Measurements from ENCODE around the gene ZIK1. TPM values are rescaled to one million over a fixed set of nuclear protein-coding genes. Genes with fewer than 3 reads are reported as not detected.

The ZIK1 gene
- polyA plus RNA-seq, 3 donors: 0.51 to 1.1 (median 1.0) TPM

DNA sequence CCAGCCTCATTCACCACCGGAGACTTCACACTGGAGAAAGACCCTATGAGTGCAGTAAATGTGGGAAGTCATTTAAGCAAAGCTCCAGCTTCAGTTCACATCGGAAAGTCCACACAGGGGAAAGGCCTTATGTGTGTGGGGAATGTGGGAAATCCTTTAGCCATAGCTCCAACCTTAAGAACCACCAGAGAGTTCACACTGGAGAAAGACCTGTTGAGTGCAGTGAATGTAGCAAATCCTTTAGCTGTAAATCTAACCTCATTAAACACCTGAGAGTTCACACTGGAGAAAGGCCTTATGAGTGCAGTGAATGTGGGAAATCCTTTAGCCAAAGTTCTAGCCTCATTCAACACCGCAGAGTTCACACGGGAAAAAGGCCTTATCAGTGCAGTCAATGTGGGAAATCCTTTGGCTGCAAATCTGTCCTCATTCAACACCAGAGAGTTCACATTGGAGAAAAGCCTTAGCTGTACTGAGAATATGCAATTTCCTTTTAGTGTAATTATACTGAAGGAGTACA is 57.8 kb downstream of the ZIK1 start:
- TF ChIP-seq, protein P1, sequence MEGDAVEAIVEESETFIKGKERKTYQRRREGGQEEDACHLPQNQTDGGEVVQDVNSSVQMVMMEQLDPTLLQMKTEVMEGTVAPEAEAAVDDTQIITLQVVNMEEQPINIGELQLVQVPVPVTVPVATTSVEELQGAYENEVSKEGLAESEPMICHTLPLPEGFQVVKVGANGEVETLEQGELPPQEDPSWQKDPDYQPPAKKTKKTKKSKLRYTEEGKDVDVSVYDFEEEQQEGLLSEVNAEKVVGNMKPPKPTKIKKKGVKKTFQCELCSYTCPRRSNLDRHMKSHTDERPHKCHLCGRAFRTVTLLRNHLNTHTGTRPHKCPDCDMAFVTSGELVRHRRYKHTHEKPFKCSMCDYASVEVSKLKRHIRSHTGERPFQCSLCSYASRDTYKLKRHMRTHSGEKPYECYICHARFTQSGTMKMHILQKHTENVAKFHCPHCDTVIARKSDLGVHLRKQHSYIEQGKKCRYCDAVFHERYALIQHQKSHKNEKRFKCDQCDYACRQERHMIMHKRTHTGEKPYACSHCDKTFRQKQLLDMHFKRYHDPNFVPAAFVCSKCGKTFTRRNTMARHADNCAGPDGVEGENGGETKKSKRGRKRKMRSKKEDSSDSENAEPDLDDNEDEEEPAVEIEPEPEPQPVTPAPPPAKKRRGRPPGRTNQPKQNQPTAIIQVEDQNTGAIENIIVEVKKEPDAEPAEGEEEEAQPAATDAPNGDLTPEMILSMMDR (IDR thresholded peaks at IDR 0.05): no peak
- Histone ChIP-seq H2AFZ (ENCODE audit: insufficient read depth, low read depth, low read length, poor library complexity, severe bottlenecking) (no peak overlapping the region), H3K4me2 (replicated peaks; ENCODE audit: extremely low read depth, low read length, poor library complexity, severe bottlenecking) (no peak overlapping the region), H3K4me3 (replicated peaks in 1 of 3; ENCODE audit: low read depth in 2 of 3, low read length in 3 of 3) (peak overlapping the region in 1 of 3 experiments; percentile 40), H3K27ac (ENCODE audit: low read depth in 1 of 2, low read length in 2 of 2) (no peak overlapping the region), H3K27me3 (ENCODE audit: control insufficient read depth in 2 of 2, insufficient read depth in 2 of 2, low read length in 2 of 2) (no peaks in the 10 kb centered on the region), H3K4me1 (ENCODE audit: control insufficient read depth in 1 of 2, insufficient read depth in 2 of 2, low read length in 2 of 2) (no peaks in the 10 kb centered on the region), H3K9ac (ENCODE audit: insufficient read depth, low read length, poor library complexity, severe bottlenecking) (no peak overlapping the region), H3K9me3 (replicated peaks in 1 of 2; ENCODE audit: control insufficient read depth in 1 of 2, insufficient read depth in 1 of 2, low read length in 2 of 2) (peaks cover 72 to 90% of the 10 kb centered on the region in 2 donors), H3K79me2 (ENCODE audit: insufficient read depth, low read length) (no peaks in the 10 kb centered on the region), H4K20me1 (ENCODE audit: insufficient read depth, low read length) (no peaks in the 10 kb centered on the region), H3K36me3 (replicated peaks in 1 of 2; ENCODE audit: control insufficient read depth in 1 of 2, insufficient read depth in 2 of 2, low read length in 2 of 2) (peaks cover 41 to 66% of the 10 kb centered on the region in 2 donors)
- Mint-ChIP-seq H3K4me3 (no peak overlapping the region), H3K27ac (no peak overlapping the region), H3K27me3 (ENCODE audit: low read depth in 3 of 3) (no peaks in the 10 kb centered on the region), H3K9me3 (peaks cover 57 to 91% (median 84%) of the 10 kb centered on the region in 7 donors), H3K36me3 (peaks cover 60 to 63% of the 10 kb centered on the region in 2 donors), H3K4me1 (no peaks in the 10 kb centered on the region)
- WGBS (ENCODE audit: insufficient coverage): no CpG with 5 or more reads among the region's 4 CpGs
- no peak for DNase-seq
- intact Hi-C loops (cut with micrococcal nuclease): no loop called here

DNA sequence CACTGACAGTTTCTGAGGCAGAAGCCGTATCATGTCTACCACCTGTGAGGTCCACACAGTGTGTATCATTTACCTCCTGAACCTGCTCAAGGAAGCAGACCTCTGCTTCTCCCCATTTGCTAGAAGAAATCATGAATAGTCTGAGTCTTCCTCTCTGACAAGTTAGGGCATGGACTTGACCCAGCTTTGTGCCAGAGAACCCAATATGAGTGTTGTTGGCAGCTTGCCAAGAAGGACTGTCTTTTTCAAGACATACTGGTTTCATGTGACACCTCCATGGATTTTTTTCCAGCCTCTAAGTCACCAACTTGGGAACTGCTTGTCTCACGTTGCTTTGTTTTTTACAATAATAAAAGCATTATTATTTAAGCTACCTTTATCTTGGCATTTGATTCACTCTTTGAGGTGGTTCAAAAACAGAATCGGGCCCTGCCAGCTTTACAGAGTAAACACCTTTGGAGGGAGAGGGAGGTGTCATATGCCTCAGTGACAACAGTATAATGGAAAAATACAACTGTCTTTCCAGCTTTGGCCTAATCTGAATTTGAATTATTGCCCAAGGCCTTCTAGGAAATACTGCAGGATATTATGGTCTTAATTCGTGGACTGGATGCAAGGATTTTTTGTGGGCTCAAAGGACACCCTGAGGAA is 58.6 kb downstream of the ZIK1 start:
- Histone ChIP-seq H3K9ac (ENCODE audit: insufficient read depth, low read length, poor library complexity, severe bottlenecking) (no peak overlapping the region), H2AFZ (ENCODE audit: insufficient read depth, low read depth, low read length, poor library complexity, severe bottlenecking) (no peak overlapping the region), H3K27me3 (ENCODE audit: control insufficient read depth in 2 of 2, insufficient read depth in 2 of 2, low read length in 2 of 2) (no peaks in the 10 kb centered on the region), H3K4me2 (replicated peaks; ENCODE audit: extremely low read depth, low read length, poor library complexity, severe bottlenecking) (no peak overlapping the region), H3K4me1 (ENCODE audit: control insufficient read depth in 1 of 2, insufficient read depth in 2 of 2, low read length in 2 of 2) (no peaks in the 10 kb centered on the region), H3K9me3 (replicated peaks in 1 of 2; ENCODE audit: control insufficient read depth in 1 of 2, insufficient read depth in 1 of 2, low read length in 2 of 2) (peaks cover 75 to 90% of the 10 kb centered on the region in 2 donors), H3K4me3 (replicated peaks in 1 of 3; ENCODE audit: low read depth in 2 of 3, low read length in 3 of 3) (peak overlapping the region in 1 of 3 experiments; percentile 28), H3K79me2 (ENCODE audit: insufficient read depth, low read length) (no peaks in the 10 kb centered on the region), H4K20me1 (ENCODE audit: insufficient read depth, low read length) (no peaks in the 10 kb centered on the region), H3K27ac (ENCODE audit: low read depth in 1 of 2, low read length in 2 of 2) (no peak overlapping the region), H3K36me3 (replicated peaks in 1 of 2; ENCODE audit: control insufficient read depth in 1 of 2, insufficient read depth in 2 of 2, low read length in 2 of 2) (peaks cover 34 to 59% of the 10 kb centered on the region in 2 donors)
- no peaks in the 10 kb centered on the region for H3K27me3 Mint-ChIP-seq (ENCODE audit: low read depth in 3 of 3)
- H3K27ac Mint-ChIP-seq: no peak overlapping the region
- intact Hi-C loops (cut with micrococcal nuclease): no loop called here
- WGBS (ENCODE audit: insufficient coverage): 100% methylated on average over 3 of the region's 4 CpGs
- peaks cover 53 to 56% of the 10 kb centered on the region in 2 donors for H3K36me3 Mint-ChIP-seq
- no peaks in the 10 kb centered on the region for H3K4me1 Mint-ChIP-seq
- H3K9me3 Mint-ChIP-seq: peaks cover 53 to 89% (median 82%) of the 10 kb centered on the region in 7 donors
- TF ChIP-seq, protein P1 (IDR thresholded peaks at IDR 0.05): no peak
- H3K4me3 Mint-ChIP-seq: no peak overlapping the region
- no peak for DNase-seq

Other genes starting within 250 kb of the ZIK1 start
- gene ZNF304, start 232.9 kb upstream of the ZIK1 start, polyA plus RNA-seq: 1 to 10 TPM in 2 of 3 donors, under 1 TPM in 1; 0.96 to 2.9 (median 1.0) TPM
- 10 to 100 TPM in 2 of 3 donors, 1 to 10 TPM in 1; 7.4 to 13.9 (median 11.5) TPM for gene TRAPPC2B, start 220.6 kb upstream of the ZIK1 start, polyA plus RNA-seq
- gene ZNF547, start 220.6 kb upstream of the ZIK1 start, polyA plus RNA-seq: under 1 TPM in 2 of 3 donors, not detected in 1; 0.30 to 0.32 TPM
- gene ZNF548, start 194.3 kb upstream of the ZIK1 start, polyA plus RNA-seq: 10 to 100 TPM in 1 of 3 donors, 1 to 10 TPM in 2; 4.6 to 20.7 (median 6.0) TPM
- gene ZNF17, start 173.0 kb upstream of the ZIK1 start, polyA plus RNA-seq: 1 to 10 TPM; 1.4 to 3.3 (median 2.3) TPM
- gene ZNF749, start 148.8 kb upstream of the ZIK1 start, polyA plus RNA-seq: 1 to 10 TPM; 3.4 to 9.0 (median 3.7) TPM
- under 1 TPM in 2 of 3 donors, not detected in 1; 0.07 to 0.08 TPM for gene VN1R1, start 127.0 kb upstream of the ZIK1 start, polyA plus RNA-seq
- gene ZNF772, start 106.6 kb upstream of the ZIK1 start, polyA plus RNA-seq: 1 to 10 TPM in 1 of 3 donors, under 1 TPM in 2; 0.32 to 1.2 (median 0.99) TPM
- 1 to 10 TPM; 1.3 to 1.6 (median 1.4) TPM for gene ZNF419, start 96.4 kb upstream of the ZIK1 start, polyA plus RNA-seq
- 1 to 10 TPM in 1 of 3 donors, under 1 TPM in 2; 0.87 to 1.6 (median 0.92) TPM for gene ZNF773, start 84.2 kb upstream of the ZIK1 start, polyA plus RNA-seq
- gene ZNF549, start 56.8 kb upstream of the ZIK1 start, polyA plus RNA-seq: 1 to 10 TPM in 1 of 3 donors, under 1 TPM in 2; 0.54 to 1.5 (median 0.74) TPM
- 1 to 10 TPM in 1 of 3 donors, under 1 TPM in 2; 0.25 to 2.7 (median 0.65) TPM for gene ZNF550, start 24.3 kb upstream of the ZIK1 start, polyA plus RNA-seq
- gene ZNF416, start 5.2 kb upstream of the ZIK1 start, polyA plus RNA-seq: 1 to 10 TPM in 2 of 3 donors, under 1 TPM in 1; 0.48 to 2.1 (median 1.4) TPM
- 1 to 10 TPM in 1 of 3 donors, under 1 TPM in 2; 0.72 to 1.3 (median 0.84) TPM for gene ZNF530, start 15.7 kb downstream of the ZIK1 start, polyA plus RNA-seq
- gene ZNF134, start 30.1 kb downstream of the ZIK1 start, polyA plus RNA-seq: 1 to 10 TPM; 2.2 to 5.4 (median 3.3) TPM
- gene ZNF211, start 49.0 kb downstream of the ZIK1 start, polyA plus RNA-seq: 10 to 100 TPM in 1 of 3 donors, 1 to 10 TPM in 2; 4.5 to 13.9 (median 6.1) TPM
- not detected for gene ZSCAN4, start 84.8 kb downstream of the ZIK1 start, polyA plus RNA-seq
- 1 to 10 TPM; 1.1 to 3.3 (median 2.3) TPM for gene ZNF551, start 97.8 kb downstream of the ZIK1 start, polyA plus RNA-seq
- under 1 TPM in 1 of 3 donors, not detected in 2; 0.52 TPM for gene ZNF154, start 125.1 kb downstream of the ZIK1 start, polyA plus RNA-seq
- gene ZNF671, start 143.5 kb downstream of the ZIK1 start, polyA plus RNA-seq: 1 to 10 TPM; 4.0 to 4.8 (median 4.5) TPM
- 1 to 10 TPM; 1.9 to 4.4 (median 2.9) TPM for gene ZNF776, start 162.7 kb downstream of the ZIK1 start, polyA plus RNA-seq
- gene ZNF586, start 185.5 kb downstream of the ZIK1 start, polyA plus RNA-seq: 10 to 100 TPM in 2 of 3 donors, 1 to 10 TPM in 1; 7.7 to 10.5 (median 10.2) TPM
- 1 to 10 TPM; 2.0 to 4.3 (median 2.9) TPM for gene ZNF552, start 230.8 kb downstream of the ZIK1 start, polyA plus RNA-seq
- 1 to 10 TPM in 1 of 3 donors, under 1 TPM in 2; 0.18 to 6.6 (median 0.56) TPM for gene ZNF587B, start 246.2 kb downstream of the ZIK1 start, polyA plus RNA-seq

Data from CD14-positive monocyte (primary cell).